SK-N-MC (cell line): ENCODE measurements around the gene EIF2S2.

ENCODE experiments used
- EZH2 ChIP-seq: fragments of 200-600 bp; sonication (generic); IDR thresholded peaks from one replicate; pipeline ENCODE4 v1.6.1; 2017; ENCODE audit warnings: antibody characterized with exemption
- FOXP2 ChIP-seq: optimal IDR thresholded peaks from 2 replicates; pipeline ENCODE3; 2011; ENCODE audit warnings: mild to moderate bottlenecking, moderate library complexity; ENCODE audit not compliant: insufficient read depth; ENCODE audit errors: extremely low read length, control extremely low read depth
- POLR2AphosphoS5 ChIP-seq: IDR thresholded peaks from 2 replicates; pipeline ENCODE4 v1.6.1; 2012; ENCODE audit warnings: mild to moderate bottlenecking, low read depth, low read length, borderline replicate concordance

- TF ChIP-seq POLR2AphosphoS5 (no peak), EZH2 (no peak), FOXP2 (no peak)
Measured at GRCh38 chr20:34075647-34076046, 36.4 kb downstream of the EIF2S2 start.
